Endothelial cell of umbilical vein (primary cell): Measurements from ENCODE around the gene PLEKHA7.

Experiments used
- CTCF ChIP-seq, 2 donors: IDR thresholded peaks; 1 replicate in 1 of 2; 2 replicates in 1 of 2; pipeline ENCODE4 v1.5.1; 2011; ENCODE audit warnings: low read length in 2 of 2, mild to moderate bottlenecking in 2 of 2, moderate library complexity in 2 of 2, control low read depth in 1 of 2, inconsistent platforms in 1 of 2, low read depth in 1 of 2; ENCODE audit not compliant: insufficient read depth in 1 of 2; ENCODE audit errors: extremely low read depth in 1 of 2
- EZH2 ChIP-seq: IDR thresholded peaks from 2 replicates; pipeline ENCODE4 v1.6.1; 2012; ENCODE audit warnings: borderline replicate concordance, low read depth, mild to moderate bottlenecking, moderate library complexity, low read length, inconsistent platforms; ENCODE audit not compliant: severe bottlenecking
- POLR2AphosphoS5 ChIP-seq: IDR thresholded peaks from 2 replicates; pipeline ENCODE4 v1.6.1; 2012; ENCODE audit warnings: low read depth, mild to moderate bottlenecking, control low read depth, low read length, moderate library complexity; ENCODE audit not compliant: insufficient read depth

- TF ChIP-seq CTCF (IDR thresholded peaks at IDR 0.05; ENCODE audit: extremely low read depth in 1 of 2, insufficient read depth in 1 of 2, low read depth in 1 of 2, low read length in 2 of 2) = no peak
- TF ChIP-seq EZH2 = no peak
- TF ChIP-seq POLR2AphosphoS5 = no peak
These were observed 235.3 kb downstream of the PLEKHA7 start for GRCh38 chr11:16778876-16779275.
